Measurements from ENCODE around the gene CTNNBL1. TPM values are rescaled to one million over a fixed set of nuclear protein-coding genes. Genes with fewer than 3 reads are reported as not detected.
"Not testable (repeated sequence)": the region's sequence is repeated elsewhere in the genome, so short reads cannot be mapped to it uniquely, and the experiment has no call there.

The CTNNBL1 gene
- total and polyA plus RNA-seq, 5 donors from 2014 or later, result 56.0 to 117 (median 83.2) TPM

GRCh38 chr20:37681384-37682112 is 12.3 kb upstream of the CTNNBL1 start:
- no peaks in the 10 kb centered on the region for H3K36me3 Mint-ChIP-seq
- no peak overlapping the region for H3K27ac ChIP-seq (ENCODE audit: insufficient read depth, low read length, poor library complexity, severe bottlenecking)
- H3K9me3 ChIP-seq (ENCODE audit: control insufficient read depth in 2 of 2, low read length in 2 of 2), result no peaks in the 10 kb centered on the region
- no peak overlapping the region for H3K4me3 ChIP-seq (ENCODE audit: low read depth, low read length)
- DNase-seq, result no peak
- peaks cover 35% of the 10 kb centered on the region for H3K27me3 Mint-ChIP-seq
- peak in 1 of 2 donors; percentile 8 for ATAC-seq (ENCODE audit: low read depth in 2 of 2)
- no peaks in the 10 kb centered on the region for H3K4me1 ChIP-seq (ENCODE audit: control insufficient read depth, insufficient read depth, low read length, poor library complexity, severe bottlenecking)
- no peaks in the 10 kb centered on the region for H3K36me3 ChIP-seq (ENCODE audit: control insufficient read depth, insufficient read depth, low read length)
- peaks cover 0 to 3% (median 0%) of the 10 kb centered on the region in 7 donors for H3K9me3 Mint-ChIP-seq
- no peaks in the 10 kb centered on the region for H3K4me1 Mint-ChIP-seq
- no peak overlapping the region for H3K27ac Mint-ChIP-seq
- no peak overlapping the region for H3K4me3 Mint-ChIP-seq
- peaks cover 2% of the 10 kb centered on the region for H3K27me3 ChIP-seq (ENCODE audit: control insufficient read depth, insufficient read depth, low read length)

GRCh38 chr20:37683146-37683545 is 10.7 kb upstream of the CTNNBL1 start:
- ATAC-seq (ENCODE audit: low read depth in 2 of 2); H3K4me1 ChIP-seq (ENCODE audit: control insufficient read depth, insufficient read depth, low read length, poor library complexity, severe bottlenecking): not testable (repeated sequence)

GRCh38 chr20:37686762-37687477 is 6.9 kb upstream of the CTNNBL1 start:
- peak in 1 of 3 donors; percentile 16 for DNase-seq
- Mint-ChIP-seq H3K36me3 (no peaks in the 10 kb centered on the region), H3K4me1 (no peaks in the 10 kb centered on the region)

More at GRCh38 chr20:37683146-37683545, 10.7 kb upstream of the CTNNBL1 start:
- not testable (repeated sequence) for H3K27me3 ChIP-seq (ENCODE audit: control insufficient read depth, insufficient read depth, low read length); H3K4me1 Mint-ChIP-seq; H3K36me3 Mint-ChIP-seq; DNase-seq; H3K36me3 ChIP-seq (ENCODE audit: control insufficient read depth, insufficient read depth, low read length); H3K27ac Mint-ChIP-seq; H3K4me3 Mint-ChIP-seq; H3K9me3 ChIP-seq (ENCODE audit: control insufficient read depth in 2 of 2, low read length in 2 of 2); H3K9me3 Mint-ChIP-seq; H3K27ac ChIP-seq (ENCODE audit: insufficient read depth, low read length, poor library complexity, severe bottlenecking); H3K4me3 ChIP-seq (ENCODE audit: low read depth, low read length)
- H3K27me3 Mint-ChIP-seq, result peaks cover 36% of the 10 kb centered on the region

GRCh38 chr20:37687478-37687805 is 6.4 kb upstream of the CTNNBL1 start:
- Mint-ChIP-seq H3K36me3 (no peaks in the 10 kb centered on the region), H3K27me3 (peaks cover 43% of the 10 kb centered on the region), H3K4me1 (no peaks in the 10 kb centered on the region), H3K9me3 (peaks cover 0 to 3% (median 0%) of the 10 kb centered on the region in 7 donors), H3K4me3 (no peak overlapping the region), H3K27ac (no peak overlapping the region)
- no peaks in the 10 kb centered on the region for H3K4me1 ChIP-seq (ENCODE audit: control insufficient read depth, insufficient read depth, low read length, poor library complexity, severe bottlenecking)
- no peak for ATAC-seq (ENCODE audit: low read depth in 2 of 2)
- peaks cover 20% of the 10 kb centered on the region for H3K27me3 ChIP-seq (ENCODE audit: control insufficient read depth, insufficient read depth, low read length)
- DNase-seq, result no peak
- no peaks in the 10 kb centered on the region for H3K9me3 ChIP-seq (ENCODE audit: control insufficient read depth in 2 of 2, low read length in 2 of 2)
- H3K36me3 ChIP-seq (ENCODE audit: control insufficient read depth, insufficient read depth, low read length), result no peaks in the 10 kb centered on the region
- no peak overlapping the region for H3K27ac ChIP-seq (ENCODE audit: insufficient read depth, low read length, poor library complexity, severe bottlenecking)
- H3K4me3 ChIP-seq (ENCODE audit: low read depth, low read length), result no peak overlapping the region

More at GRCh38 chr20:37686762-37687477, 6.9 kb upstream of the CTNNBL1 start:
- Mint-ChIP-seq H3K4me3 (no peak overlapping the region), H3K27me3 (peaks cover 46% of the 10 kb centered on the region), H3K27ac (no peak overlapping the region), H3K9me3 (peaks cover 0 to 3% (median 0%) of the 10 kb centered on the region in 7 donors)
- H3K4me3 ChIP-seq (ENCODE audit: low read depth, low read length), result no peak overlapping the region
- H3K27me3 ChIP-seq (ENCODE audit: control insufficient read depth, insufficient read depth, low read length), result peaks cover 20% of the 10 kb centered on the region
- no peaks in the 10 kb centered on the region for H3K36me3 ChIP-seq (ENCODE audit: control insufficient read depth, insufficient read depth, low read length)
- H3K9me3 ChIP-seq (ENCODE audit: control insufficient read depth in 2 of 2, low read length in 2 of 2), result no peaks in the 10 kb centered on the region
- no peak overlapping the region for H3K27ac ChIP-seq (ENCODE audit: insufficient read depth, low read length, poor library complexity, severe bottlenecking)
- ATAC-seq (ENCODE audit: low read depth in 2 of 2), result no peak
- H3K4me1 ChIP-seq (ENCODE audit: control insufficient read depth, insufficient read depth, low read length, poor library complexity, severe bottlenecking), result no peaks in the 10 kb centered on the region

- Mint-ChIP-seq H3K4me1 (peaks cover 0 to 3% (median under 1%) of the 10 kb centered on the region in 4 donors), H3K9me3 (peaks cover 0 to 3% (median 0%) of the 10 kb centered on the region in 7 donors), H3K27ac (no peak overlapping the region), H3K36me3 (no peaks in the 10 kb centered on the region), H3K27me3 (peaks cover 43% of the 10 kb centered on the region), H3K4me3 (no peak overlapping the region)
- no peak for ATAC-seq (ENCODE audit: low read depth in 2 of 2)
- Histone ChIP-seq H3K27me3 (ENCODE audit: control insufficient read depth, insufficient read depth, low read length) (peaks cover 20% of the 10 kb centered on the region), H3K9me3 (ENCODE audit: control insufficient read depth in 2 of 2, low read length in 2 of 2) (no peaks in the 10 kb centered on the region), H3K36me3 (ENCODE audit: control insufficient read depth, insufficient read depth, low read length) (no peaks in the 10 kb centered on the region), H3K4me1 (ENCODE audit: control insufficient read depth, insufficient read depth, low read length, poor library complexity, severe bottlenecking) (no peaks in the 10 kb centered on the region), H3K27ac (ENCODE audit: insufficient read depth, low read length, poor library complexity, severe bottlenecking) (no peak overlapping the region), H3K4me3 (ENCODE audit: low read depth, low read length) (no peak overlapping the region)
- no peak for DNase-seq
Observed at GRCh38 chr20:37688093-37688492, 5.7 kb upstream of the CTNNBL1 start.

- H3K4me3 ChIP-seq (ENCODE audit: low read depth, low read length), result no peak overlapping the region
- H3K36me3 Mint-ChIP-seq, result no peaks in the 10 kb centered on the region
- H3K36me3 ChIP-seq (ENCODE audit: control insufficient read depth, insufficient read depth, low read length), result no peaks in the 10 kb centered on the region
- H3K27ac ChIP-seq (ENCODE audit: insufficient read depth, low read length, poor library complexity, severe bottlenecking), result no peak overlapping the region
- no peak overlapping the region for H3K4me3 Mint-ChIP-seq
- peaks cover 9 to 25% (median 16%) of the 10 kb centered on the region in 4 donors for H3K4me1 Mint-ChIP-seq
- peaks cover 20% of the 10 kb centered on the region for H3K27me3 ChIP-seq (ENCODE audit: control insufficient read depth, insufficient read depth, low read length)
- peaks cover 17% of the 10 kb centered on the region for H3K4me1 ChIP-seq (ENCODE audit: control insufficient read depth, insufficient read depth, low read length, poor library complexity, severe bottlenecking)
- H3K27ac Mint-ChIP-seq, result no peak overlapping the region
- H3K9me3 Mint-ChIP-seq, result no peaks in the 10 kb centered on the region
- no peak for DNase-seq
- H3K27me3 Mint-ChIP-seq, result peaks cover 40% of the 10 kb centered on the region
- no peaks in the 10 kb centered on the region for H3K9me3 ChIP-seq (ENCODE audit: control insufficient read depth in 2 of 2, low read length in 2 of 2)
- ATAC-seq (ENCODE audit: low read depth in 2 of 2), result no peak
Observed at GRCh38 chr20:37690626-37691369, 3.0 kb upstream of the CTNNBL1 start.

- H3K4me3 ChIP-seq (ENCODE audit: low read depth, low read length), result no peak overlapping the region
- H3K36me3 ChIP-seq (ENCODE audit: control insufficient read depth, insufficient read depth, low read length), result no peaks in the 10 kb centered on the region
- no peaks in the 10 kb centered on the region for H3K9me3 Mint-ChIP-seq
- no peaks in the 10 kb centered on the region for H3K9me3 ChIP-seq (ENCODE audit: control insufficient read depth in 2 of 2, low read length in 2 of 2)
- no peak for DNase-seq
- peaks cover 5% of the 10 kb centered on the region for H3K36me3 Mint-ChIP-seq
- H3K27ac Mint-ChIP-seq, result peak overlapping the region in 1 of 3 donors; percentile 2
- no peak overlapping the region for H3K27ac ChIP-seq (ENCODE audit: insufficient read depth, low read length, poor library complexity, severe bottlenecking)
- H3K4me1 Mint-ChIP-seq, result peaks cover 9 to 34% (median 23%) of the 10 kb centered on the region in 4 donors
- H3K4me1 ChIP-seq (ENCODE audit: control insufficient read depth, insufficient read depth, low read length, poor library complexity, severe bottlenecking), result peaks cover 17% of the 10 kb centered on the region
- H3K27me3 ChIP-seq (ENCODE audit: control insufficient read depth, insufficient read depth, low read length), result peaks cover 12% of the 10 kb centered on the region
- peak overlapping the region in 3 of 4 donors; percentile 72 to 97 (median 97) for H3K4me3 Mint-ChIP-seq
- peaks cover 36% of the 10 kb centered on the region for H3K27me3 Mint-ChIP-seq
- no peak for ATAC-seq (ENCODE audit: low read depth in 2 of 2)
Observed at GRCh38 chr20:37692459-37693166, 1.2 kb upstream of the CTNNBL1 start.

All from CD4-positive, CD25-positive, alpha-beta regulatory T cell (primary cell).